ENCODE results near the gene CALML5.

Gene CALML5

DNA sequence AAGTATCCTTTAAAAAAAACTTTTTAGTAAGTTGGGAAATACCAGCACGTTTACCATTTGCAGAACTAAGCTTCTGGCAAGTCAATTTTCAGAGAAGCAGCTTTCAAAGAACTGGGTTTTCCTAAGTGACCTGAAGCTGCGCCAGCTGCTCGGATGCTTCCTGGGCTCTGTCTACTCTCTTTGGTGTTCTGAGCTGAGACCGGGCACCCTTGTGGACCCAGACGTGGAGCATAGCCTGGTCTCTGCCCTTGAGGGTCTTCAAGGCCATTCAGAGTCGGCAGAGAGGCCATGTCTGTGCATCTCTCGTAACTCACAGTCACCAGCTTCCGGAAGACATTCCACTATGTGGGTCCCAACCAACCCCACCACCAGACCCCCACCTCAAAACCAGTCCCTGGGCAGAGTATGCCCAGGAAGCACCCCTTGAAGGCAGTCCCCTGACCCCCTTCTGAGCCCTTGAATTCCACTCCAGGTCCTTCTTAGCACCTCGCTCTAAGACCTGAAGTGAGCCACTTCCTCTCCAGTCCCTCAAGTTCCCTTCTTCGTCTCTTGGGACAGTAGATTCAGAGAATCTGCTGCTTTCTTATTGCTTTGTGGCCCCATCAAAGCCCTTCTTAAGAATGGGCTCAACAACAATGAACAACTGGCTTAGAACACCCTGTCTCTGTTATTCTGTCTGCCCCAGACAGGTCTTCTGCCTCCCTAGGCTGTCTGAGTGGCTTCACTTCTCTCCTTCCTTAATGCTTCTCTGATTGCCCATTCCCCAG, 8.5 kb downstream of the CALML5 start:
- in situ Hi-C loops (cut with MboI; ENCODE audit: low pct_unique_long_range_greater_than_20kb, low sequenced_read_pairs, unreplicated experiment), result no loop called here
- TF ChIP-seq, protein P1, sequence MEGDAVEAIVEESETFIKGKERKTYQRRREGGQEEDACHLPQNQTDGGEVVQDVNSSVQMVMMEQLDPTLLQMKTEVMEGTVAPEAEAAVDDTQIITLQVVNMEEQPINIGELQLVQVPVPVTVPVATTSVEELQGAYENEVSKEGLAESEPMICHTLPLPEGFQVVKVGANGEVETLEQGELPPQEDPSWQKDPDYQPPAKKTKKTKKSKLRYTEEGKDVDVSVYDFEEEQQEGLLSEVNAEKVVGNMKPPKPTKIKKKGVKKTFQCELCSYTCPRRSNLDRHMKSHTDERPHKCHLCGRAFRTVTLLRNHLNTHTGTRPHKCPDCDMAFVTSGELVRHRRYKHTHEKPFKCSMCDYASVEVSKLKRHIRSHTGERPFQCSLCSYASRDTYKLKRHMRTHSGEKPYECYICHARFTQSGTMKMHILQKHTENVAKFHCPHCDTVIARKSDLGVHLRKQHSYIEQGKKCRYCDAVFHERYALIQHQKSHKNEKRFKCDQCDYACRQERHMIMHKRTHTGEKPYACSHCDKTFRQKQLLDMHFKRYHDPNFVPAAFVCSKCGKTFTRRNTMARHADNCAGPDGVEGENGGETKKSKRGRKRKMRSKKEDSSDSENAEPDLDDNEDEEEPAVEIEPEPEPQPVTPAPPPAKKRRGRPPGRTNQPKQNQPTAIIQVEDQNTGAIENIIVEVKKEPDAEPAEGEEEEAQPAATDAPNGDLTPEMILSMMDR (IDR thresholded peaks at IDR 0.05; ENCODE audit: extremely low read depth, insufficient read depth, missing control alignments), result no peak
- DNase-seq (ENCODE audit: low spot score), result no peak

DNA sequence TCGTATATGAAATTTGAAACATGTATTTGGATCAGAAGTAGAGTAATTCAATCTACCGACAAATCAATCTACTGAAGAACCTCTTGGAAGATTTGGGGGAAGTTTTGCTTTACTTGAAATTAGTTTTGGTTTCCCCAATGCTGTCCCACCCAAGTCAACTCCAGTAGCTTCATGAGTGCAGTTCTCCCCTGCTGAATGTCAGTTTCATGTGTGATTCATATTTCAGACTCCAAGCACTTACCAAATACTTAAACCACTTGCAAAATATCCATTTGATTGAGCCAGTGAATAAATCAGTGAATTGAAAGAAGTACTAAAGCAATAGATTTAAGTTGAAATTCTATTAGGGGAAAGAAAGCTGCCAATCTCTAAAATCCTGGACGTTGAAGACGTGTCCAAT, 9.3 kb downstream of the CALML5 start:
- TF ChIP-seq, protein P1 (IDR thresholded peaks at IDR 0.05; ENCODE audit: extremely low read depth, insufficient read depth, missing control alignments), result no peak
- DNase-seq (ENCODE audit: low spot score), result no peak
- in situ Hi-C loops (cut with MboI; ENCODE audit: low pct_unique_long_range_greater_than_20kb, low sequenced_read_pairs, unreplicated experiment), result no loop called here

DNA sequence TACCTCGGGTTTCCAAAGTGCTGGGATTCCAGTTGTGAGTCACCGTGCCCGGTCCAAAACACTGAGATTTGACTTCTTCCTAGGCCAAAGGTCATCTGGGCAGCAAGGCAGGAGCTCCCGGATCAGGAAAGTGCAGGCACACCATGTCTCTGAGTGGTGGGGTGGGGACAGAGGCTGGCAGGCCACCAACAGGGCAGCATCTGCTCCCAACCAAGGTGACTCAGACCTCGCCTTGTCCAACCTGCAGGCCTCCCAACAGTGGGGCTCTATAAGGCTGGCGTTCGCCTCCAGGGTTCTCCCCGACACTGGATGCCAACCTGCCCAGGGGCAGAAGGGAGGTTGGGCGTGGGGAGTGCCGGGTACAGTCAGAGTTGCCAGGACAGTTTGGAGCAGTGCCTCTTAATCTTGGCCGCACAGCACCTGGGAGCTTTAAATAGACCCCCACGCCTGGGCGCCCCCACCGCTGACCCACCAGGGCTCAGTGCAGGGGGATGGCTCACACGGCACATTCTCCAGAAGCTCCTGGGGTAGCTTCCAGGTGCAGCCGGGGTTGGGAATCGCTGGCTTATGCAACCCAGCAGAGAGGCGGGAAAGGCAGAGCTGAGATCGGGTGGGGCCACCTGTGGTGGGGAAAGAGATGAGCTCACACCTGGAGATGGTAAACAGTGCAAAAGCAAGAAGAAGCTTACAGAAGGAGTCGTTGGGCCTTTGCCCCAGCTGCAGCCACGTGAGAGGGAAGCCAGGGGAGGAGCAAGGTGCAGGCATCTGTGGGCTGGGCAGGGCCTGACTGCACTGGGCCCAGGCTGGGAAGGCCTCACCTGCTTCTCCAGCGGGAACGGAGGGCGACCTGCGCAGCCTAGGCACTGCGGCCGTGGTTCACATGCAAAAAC, 10.9 kb downstream of the CALML5 start:
- in situ Hi-C loops (cut with MboI; ENCODE audit: low pct_unique_long_range_greater_than_20kb, low sequenced_read_pairs, unreplicated experiment), result no loop called here
- no peak for DNase-seq (ENCODE audit: low spot score)
- TF ChIP-seq, protein P1 (IDR thresholded peaks at IDR 0.05; ENCODE audit: extremely low read depth, insufficient read depth, missing control alignments), result no peak

DNA sequence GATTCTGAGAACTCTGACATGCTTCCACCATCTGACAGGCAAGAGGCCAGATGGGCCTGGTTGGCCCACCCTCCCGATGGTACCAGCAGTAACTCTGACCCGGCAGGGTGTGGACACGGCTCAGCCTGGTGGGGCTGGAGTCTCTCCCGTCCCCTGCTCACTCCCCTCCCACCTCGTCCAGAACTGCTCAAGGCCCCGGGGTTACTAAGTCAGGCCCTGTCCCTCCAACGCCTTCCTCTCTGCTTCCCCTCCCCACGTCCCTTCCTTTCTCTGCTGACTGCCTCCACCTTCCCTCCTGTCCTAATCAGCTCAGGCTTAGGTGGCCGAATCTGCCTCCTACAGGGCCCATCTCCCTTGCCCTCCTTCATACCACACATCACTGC, 12.5 kb downstream of the CALML5 start:
- DNase-seq (ENCODE audit: low spot score), result no peak
- in situ Hi-C loops (cut with MboI; ENCODE audit: low pct_unique_long_range_greater_than_20kb, low sequenced_read_pairs, unreplicated experiment), result no loop called here
- TF ChIP-seq, protein P1 (IDR thresholded peaks at IDR 0.05; ENCODE audit: extremely low read depth, insufficient read depth, missing control alignments), result no peak

DNA sequence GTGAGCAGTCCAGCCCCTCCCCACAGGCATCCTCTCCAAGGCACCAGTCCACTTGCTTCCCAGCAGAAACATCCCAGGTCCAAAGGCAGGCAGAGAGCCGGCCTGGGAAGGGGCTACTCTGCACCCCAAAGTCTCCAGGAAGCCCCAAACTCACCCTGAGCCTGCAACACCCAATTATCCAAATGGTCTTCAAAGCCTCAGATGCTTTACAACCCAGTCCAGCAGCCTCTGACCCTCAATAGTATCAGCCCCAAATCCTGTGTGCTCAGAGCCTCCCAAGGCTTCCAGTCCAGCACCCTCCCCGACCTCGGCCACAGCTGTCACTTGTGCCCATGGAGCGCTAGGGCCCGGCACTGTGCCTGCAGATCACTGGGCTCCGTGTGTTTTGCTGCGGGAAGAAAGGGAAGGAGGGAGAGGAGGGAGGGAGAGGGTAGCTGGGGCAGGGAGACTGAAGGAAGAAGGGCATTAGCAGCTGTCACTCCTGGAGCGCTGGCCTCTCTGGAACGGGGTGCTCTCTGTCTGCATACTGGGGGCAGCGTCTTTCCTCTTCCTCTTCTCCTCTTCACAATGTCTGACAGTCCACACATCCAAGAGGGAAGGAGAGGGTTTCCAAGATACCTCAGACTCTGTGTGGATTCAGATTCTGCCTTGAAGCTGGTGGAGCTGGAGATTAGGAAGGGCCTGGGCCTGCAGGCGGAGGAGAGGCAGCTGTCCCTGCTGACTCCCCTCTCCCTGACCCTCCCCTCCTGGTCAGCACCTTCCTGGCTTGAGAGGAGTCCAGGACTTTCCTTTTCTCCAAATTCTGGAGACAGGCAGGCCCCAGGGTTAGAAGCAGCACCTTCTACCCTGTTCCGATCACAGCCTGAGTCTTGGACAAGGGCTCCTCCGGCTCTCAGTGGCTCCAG, 13.2 kb downstream of the CALML5 start:
- in situ Hi-C loops (cut with MboI; ENCODE audit: low pct_unique_long_range_greater_than_20kb, low sequenced_read_pairs, unreplicated experiment), result no loop called here
- TF ChIP-seq, protein P1 (IDR thresholded peaks at IDR 0.05; ENCODE audit: extremely low read depth, insufficient read depth, missing control alignments), result no peak
- no peak for DNase-seq (ENCODE audit: low spot score)

DNA sequence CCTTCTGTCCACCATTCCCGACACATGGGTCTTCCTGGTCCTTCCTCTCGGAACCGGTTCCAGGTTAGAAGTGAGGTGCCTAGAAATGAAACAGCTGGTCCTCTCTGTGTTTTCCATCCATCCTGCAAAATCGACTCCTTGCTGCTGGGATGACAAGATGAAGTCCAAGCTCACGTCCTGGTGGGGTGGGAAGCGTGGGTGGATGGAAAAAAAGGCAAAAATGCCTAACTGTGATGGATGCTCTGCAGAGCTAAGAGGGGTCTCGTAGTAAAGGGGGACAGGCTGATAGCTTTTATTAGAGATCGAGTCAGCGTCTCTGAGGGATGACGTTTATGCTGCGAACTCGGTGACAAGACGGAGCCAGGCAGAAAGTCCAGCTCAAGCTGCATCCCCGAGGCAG, 14.1 kb downstream of the CALML5 start:
- TF ChIP-seq, protein P1 (IDR thresholded peaks at IDR 0.05; ENCODE audit: extremely low read depth, insufficient read depth, missing control alignments), result no peak
- in situ Hi-C loops (cut with MboI; ENCODE audit: low pct_unique_long_range_greater_than_20kb, low sequenced_read_pairs, unreplicated experiment), result no loop called here
- DNase-seq (ENCODE audit: low spot score), result no peak

All from GM13977 (cell line).